Measurements from ENCODE around the gene CPVL. TPM values are rescaled to one million over a fixed set of nuclear protein-coding genes. Genes with fewer than 3 reads are reported as not detected.

The CPVL gene
- total RNA-seq, 2 experiments from 2014 or later, result not detected

DNA sequence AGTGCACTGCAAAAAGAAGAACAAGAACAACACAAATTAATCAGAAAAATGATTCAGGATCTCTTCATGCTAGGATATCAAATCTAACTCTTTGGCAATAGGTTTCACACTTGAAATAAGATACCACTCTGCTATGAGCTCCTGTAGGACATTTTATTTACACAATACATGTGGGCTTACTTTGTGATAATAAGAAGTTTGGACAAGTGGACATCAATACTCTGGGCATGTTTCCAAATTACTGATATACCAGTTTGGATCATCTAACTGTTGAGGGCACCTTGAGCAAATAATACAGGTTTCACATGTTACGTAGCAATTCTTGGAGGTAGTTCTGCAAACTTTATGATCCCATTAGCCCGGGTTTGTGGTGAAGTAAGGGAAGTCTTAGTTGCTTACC is 59.8 kb downstream of the CPVL start:
- TF ChIP-seq, protein P1, sequence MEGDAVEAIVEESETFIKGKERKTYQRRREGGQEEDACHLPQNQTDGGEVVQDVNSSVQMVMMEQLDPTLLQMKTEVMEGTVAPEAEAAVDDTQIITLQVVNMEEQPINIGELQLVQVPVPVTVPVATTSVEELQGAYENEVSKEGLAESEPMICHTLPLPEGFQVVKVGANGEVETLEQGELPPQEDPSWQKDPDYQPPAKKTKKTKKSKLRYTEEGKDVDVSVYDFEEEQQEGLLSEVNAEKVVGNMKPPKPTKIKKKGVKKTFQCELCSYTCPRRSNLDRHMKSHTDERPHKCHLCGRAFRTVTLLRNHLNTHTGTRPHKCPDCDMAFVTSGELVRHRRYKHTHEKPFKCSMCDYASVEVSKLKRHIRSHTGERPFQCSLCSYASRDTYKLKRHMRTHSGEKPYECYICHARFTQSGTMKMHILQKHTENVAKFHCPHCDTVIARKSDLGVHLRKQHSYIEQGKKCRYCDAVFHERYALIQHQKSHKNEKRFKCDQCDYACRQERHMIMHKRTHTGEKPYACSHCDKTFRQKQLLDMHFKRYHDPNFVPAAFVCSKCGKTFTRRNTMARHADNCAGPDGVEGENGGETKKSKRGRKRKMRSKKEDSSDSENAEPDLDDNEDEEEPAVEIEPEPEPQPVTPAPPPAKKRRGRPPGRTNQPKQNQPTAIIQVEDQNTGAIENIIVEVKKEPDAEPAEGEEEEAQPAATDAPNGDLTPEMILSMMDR (conservative IDR thresholded peaks at IDR 0.05; ENCODE audit: low read length), result no peak
- no peak for TF ChIP-seq EZH2phosphoT487 (IDR thresholded peaks at IDR 0.05; ENCODE audit: borderline replicate concordance, low read depth, low read length)
- no peaks in the 10 kb centered on the region for H3K4me1 ChIP-seq (ENCODE audit: insufficient read depth, low read length, poor library complexity, severe bottlenecking)
- POLR2A ChIA-PET, result interaction anchor here (0.6 to 1.5 kb wide), 3 partner anchors 10 to 447 kb away, joined by 3 to 5 read pairs (median 4); no protein-coding TSS in a partner anchor
- H3K27ac ChIP-seq (ENCODE audit: low read depth, low read length, poor library complexity, severe bottlenecking), result no peak overlapping the region
- H3K4me2 ChIP-seq (ENCODE audit: low read length), result no peak overlapping the region
- H4K20me1 ChIP-seq (ENCODE audit: insufficient read depth, low read length), result no peaks in the 10 kb centered on the region
- DNase-seq (ENCODE audit: low spot score), result no peak
- no peaks in the 10 kb centered on the region for H3K36me3 ChIP-seq (ENCODE audit: insufficient read depth, low read length)
- H3K4me3 ChIP-seq (ENCODE audit: low read depth, low read length, poor library complexity, severe bottlenecking), result no peak overlapping the region
- no peaks in the 10 kb centered on the region for H3K9me3 ChIP-seq (ENCODE audit: low read length)
- no TSS peak for BruUV-seq (replicated peaks)
- no peaks in the 10 kb centered on the region for H3K79me2 ChIP-seq (ENCODE audit: insufficient read depth, low read depth, low read length)
- no peak overlapping the region for H2AFZ ChIP-seq (ENCODE audit: low read length)
- intact Hi-C loops (cut with micrococcal nuclease; ENCODE audit: unreplicated experiment), result no loop called here
- CTCF ChIA-PET (ENCODE audit: unreplicated experiment), result no interaction called here
- no peaks in the 10 kb centered on the region for H3K9me2 ChIP-seq (ENCODE audit: insufficient read depth, low read length)

- ChIA-PET POLR2A (no interaction called here), CTCF (ENCODE audit: unreplicated experiment) (no interaction called here)
- no peak overlapping the region for H3K4me3 ChIP-seq (ENCODE audit: low read depth, low read length, poor library complexity, severe bottlenecking)
- no TSS peak for BruUV-seq (replicated peaks)
- no peaks in the 10 kb centered on the region for H3K9me2 ChIP-seq (ENCODE audit: insufficient read depth, low read length)
- no peak for DNase-seq (ENCODE audit: low spot score)
- no peaks in the 10 kb centered on the region for H3K9me3 ChIP-seq (ENCODE audit: low read length)
- no peaks in the 10 kb centered on the region for H3K79me2 ChIP-seq (ENCODE audit: insufficient read depth, low read depth, low read length)
- TF ChIP-seq, protein P1 (conservative IDR thresholded peaks at IDR 0.05; ENCODE audit: low read length), result no peak
- no peak for TF ChIP-seq EZH2phosphoT487 (IDR thresholded peaks at IDR 0.05; ENCODE audit: borderline replicate concordance, low read depth, low read length)
- H3K4me2 ChIP-seq (ENCODE audit: low read length), result no peak overlapping the region
- no peak overlapping the region for H3K27ac ChIP-seq (ENCODE audit: low read depth, low read length, poor library complexity, severe bottlenecking)
- no peak overlapping the region for H2AFZ ChIP-seq (ENCODE audit: low read length)
- intact Hi-C loops (cut with micrococcal nuclease; ENCODE audit: unreplicated experiment), result no loop called here
- no peaks in the 10 kb centered on the region for H3K36me3 ChIP-seq (ENCODE audit: insufficient read depth, low read length)
- H4K20me1 ChIP-seq (ENCODE audit: insufficient read depth, low read length), result no peaks in the 10 kb centered on the region
- H3K4me1 ChIP-seq (ENCODE audit: insufficient read depth, low read length, poor library complexity, severe bottlenecking), result no peaks in the 10 kb centered on the region
Measured at GRCh38 chr7:29084832-29085231, 61.5 kb downstream of the CPVL start.

- H3K9me2 ChIP-seq (ENCODE audit: insufficient read depth, low read length), result no peaks in the 10 kb centered on the region
- ChIA-PET POLR2A (interaction anchor here (0.5 to 0.8 kb wide), 2 partner anchors 28 to 188 kb away, joined by 3 to 9 read pairs; no protein-coding TSS in a partner anchor), CTCF (ENCODE audit: unreplicated experiment) (interaction anchor here (0.6 kb wide), 1 partner anchor 10 kb away, joined by 18 read pairs; no protein-coding TSS in a partner anchor)
- no peaks in the 10 kb centered on the region for H4K20me1 ChIP-seq (ENCODE audit: insufficient read depth, low read length)
- no peak overlapping the region for H3K4me2 ChIP-seq (ENCODE audit: low read length)
- intact Hi-C loops (cut with micrococcal nuclease; ENCODE audit: unreplicated experiment), result no loop called here
- H3K79me2 ChIP-seq (ENCODE audit: insufficient read depth, low read depth, low read length), result no peaks in the 10 kb centered on the region
- H3K4me1 ChIP-seq (ENCODE audit: insufficient read depth, low read length, poor library complexity, severe bottlenecking), result no peaks in the 10 kb centered on the region
- no peaks in the 10 kb centered on the region for H3K36me3 ChIP-seq (ENCODE audit: insufficient read depth, low read length)
- TF ChIP-seq, protein P1 (conservative IDR thresholded peaks at IDR 0.05; ENCODE audit: low read length), result no peak
- no peak for DNase-seq (ENCODE audit: low spot score)
- BruUV-seq (replicated peaks), result no TSS peak
- H3K27ac ChIP-seq (ENCODE audit: low read depth, low read length, poor library complexity, severe bottlenecking), result no peak overlapping the region
- no peak overlapping the region for H2AFZ ChIP-seq (ENCODE audit: low read length)
- no peaks in the 10 kb centered on the region for H3K9me3 ChIP-seq (ENCODE audit: low read length)
- no peak overlapping the region for H3K4me3 ChIP-seq (ENCODE audit: low read depth, low read length, poor library complexity, severe bottlenecking)
Measured at GRCh38 chr7:29080803-29081202, 65.5 kb downstream of the CPVL start.
